Mesendoderm (in vitro differentiated cells): ENCODE results near the gene HS3ST5.

Experiments used
- DNase-seq: peaks from one replicate; pipeline ENCODE4 v3.0.0; 2013
- H2AK5ac ChIP-seq: 2 replicates; pipeline ENCODE4 v1.6.1; 2013; ENCODE audit warnings: low read length, inconsistent platforms
- H2BK120ac ChIP-seq: 2 replicates; pipeline ENCODE4 v1.6.1; 2013; ENCODE audit warnings: low read depth, mild to moderate bottlenecking, low read length, moderate library complexity, mixed read lengths
- H2BK15ac ChIP-seq: replicated peaks from 2 replicates; pipeline ENCODE4 v1.6.1; 2013; ENCODE audit warnings: low read depth, mild to moderate bottlenecking, moderate library complexity
- H2BK5ac ChIP-seq: 2 replicates; pipeline ENCODE4 v1.6.1; 2013; ENCODE audit warnings: low read length, inconsistent platforms
- H3K18ac ChIP-seq: 2 replicates; pipeline ENCODE4 v1.6.1; 2013; ENCODE audit warnings: mild to moderate bottlenecking, low read length, mixed read lengths
- H3K23ac ChIP-seq: one replicate; pipeline ENCODE4 v1.6.1; 2013; ENCODE audit warnings: low read length
- H3K27ac ChIP-seq: 2 replicates; pipeline ENCODE4 v1.5.1; 2013; ENCODE audit warnings: low read depth, mild to moderate bottlenecking, inconsistent platforms, low read length, moderate library complexity
- H3K27me3 ChIP-seq: 2 replicates; pipeline ENCODE4 v1.6.1; 2013; ENCODE audit warnings: low read length, control low read depth, mild to moderate bottlenecking, inconsistent platforms; ENCODE audit not compliant: insufficient read depth, poor library complexity
- H3K36me3 ChIP-seq: 2 replicates; pipeline ENCODE4 v1.6.1; 2013; ENCODE audit warnings: low read length, inconsistent platforms; ENCODE audit not compliant: control insufficient read depth, insufficient read depth
- H3K4ac ChIP-seq: one replicate; pipeline ENCODE4 v1.6.1; 2013; ENCODE audit warnings: low read depth, mild to moderate bottlenecking, low read length, moderate library complexity
- H3K4me1 ChIP-seq: 2 replicates; pipeline ENCODE4 v1.6.1; 2013; ENCODE audit warnings: low read depth, low read length, inconsistent platforms; ENCODE audit not compliant: control insufficient read depth
- H3K4me2 ChIP-seq: 2 replicates; pipeline ENCODE4 v1.6.1; 2013; ENCODE audit warnings: low read length
- H3K4me3 ChIP-seq: 2 replicates; pipeline ENCODE4 v1.5.1; 2013; ENCODE audit warnings: mild to moderate bottlenecking, low read length
- H3K56ac ChIP-seq: one replicate; pipeline ENCODE4 v1.6.1; 2013; ENCODE audit warnings: low read length
- H3K79me1 ChIP-seq: 2 replicates; pipeline ENCODE4 v1.6.1; 2013; ENCODE audit warnings: low read length, inconsistent platforms
- H3K79me2 ChIP-seq: 2 replicates; pipeline ENCODE4 v1.6.1; 2013; ENCODE audit warnings: mild to moderate bottlenecking, low read length; ENCODE audit not compliant: control insufficient read depth, insufficient read depth
- H3K9ac ChIP-seq: 2 replicates; pipeline ENCODE4 v1.6.1; 2013; ENCODE audit warnings: low read length, inconsistent platforms
- H4K5ac ChIP-seq: one replicate; pipeline ENCODE4 v1.6.1; 2013; ENCODE audit warnings: low read length
- H4K8ac ChIP-seq: one replicate; pipeline ENCODE4 v1.6.1; 2013; ENCODE audit warnings: low read depth, mild to moderate bottlenecking, control low read depth, low read length, moderate library complexity
- WGBS: extraction: QIAGEN DNeasy Blood & Tissue Kit; methylation state at CpG from one replicate; pipeline ENCODE4 v1.1.7; 2013; ENCODE audit warnings: low lambda C conversion rate, missing lambda C conversion rate; ENCODE audit not compliant: insufficient coverage; ENCODE audit errors: extremely low coverage; 5-methylcytosine and 5-hydroxymethylcytosine counted together

Gene HS3ST5

DNA sequence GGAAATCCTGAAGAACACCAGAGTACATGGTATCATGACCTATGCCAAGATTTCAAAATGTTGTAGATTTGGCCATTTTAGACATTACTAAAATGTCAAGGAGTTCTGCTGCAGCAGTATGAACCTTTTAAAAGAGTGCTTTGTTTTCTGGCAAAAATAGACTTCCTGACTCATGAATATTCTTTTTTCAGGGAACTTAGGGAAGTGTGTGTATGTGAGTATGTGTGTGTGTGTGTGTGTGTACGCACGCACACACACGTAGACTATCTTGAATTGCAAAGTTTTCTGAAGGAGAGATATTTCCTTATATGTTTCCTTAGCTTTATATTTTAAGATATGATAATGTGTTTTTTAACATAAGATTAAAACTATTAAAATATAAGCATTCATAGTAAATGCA lies 161.2 kb downstream of the HS3ST5 start:
- no peak overlapping the region for H4K8ac ChIP-seq

GRCh38 chr6:114179411-114179810 lies 163.4 kb downstream of the HS3ST5 start:
- Histone ChIP-seq H2BK120ac (no peak overlapping the region), H2BK15ac (no peak overlapping the region), H3K9ac (no peak overlapping the region), H3K79me2 (no peaks in the 10 kb centered on the region), H4K5ac (no peak overlapping the region), H3K27me3 (no peaks in the 10 kb centered on the region), H2BK5ac (no peak overlapping the region), H3K36me3 (no peaks in the 10 kb centered on the region), H3K4me2 (no peak overlapping the region), H3K4me3 (no peak overlapping the region), H3K56ac (no peak overlapping the region), H3K27ac (no peak overlapping the region), H3K4me1 (no peaks in the 10 kb centered on the region), H3K18ac (no peak overlapping the region), H4K8ac (no peak overlapping the region), H3K79me1 (no peaks in the 10 kb centered on the region), H3K4ac (no peak overlapping the region), H2AK5ac (no peak overlapping the region), H3K23ac (no peak overlapping the region)
- no CpG with 5 or more reads among the region's 1 CpG for WGBS
- DNase-seq, result no peak

More for the DNA sequence above, 161.2 kb downstream of the HS3ST5 start:
- no peak overlapping the region for H2BK5ac ChIP-seq
- no peaks in the 10 kb centered on the region for H3K27me3 ChIP-seq
- no peaks in the 10 kb centered on the region for H3K4me1 ChIP-seq
- no peak for DNase-seq
- no peak overlapping the region for H3K4me3 ChIP-seq
- no peaks in the 10 kb centered on the region for H3K36me3 ChIP-seq
- no peak overlapping the region for H3K18ac ChIP-seq
- H3K4me2 ChIP-seq, result no peak overlapping the region
- no peak overlapping the region for H3K9ac ChIP-seq
- no peak overlapping the region for H2BK120ac ChIP-seq
- no peak overlapping the region for H4K5ac ChIP-seq
- H2BK15ac ChIP-seq, result no peak overlapping the region
- no CpG with 5 or more reads among the region's 3 CpGs for WGBS
- no peak overlapping the region for H3K27ac ChIP-seq
- H3K79me1 ChIP-seq, result no peaks in the 10 kb centered on the region
- no peaks in the 10 kb centered on the region for H3K79me2 ChIP-seq
- no peak overlapping the region for H2AK5ac ChIP-seq
- no peak overlapping the region for H3K4ac ChIP-seq
- no peak overlapping the region for H3K56ac ChIP-seq
- H3K23ac ChIP-seq, result no peak overlapping the region

DNA sequence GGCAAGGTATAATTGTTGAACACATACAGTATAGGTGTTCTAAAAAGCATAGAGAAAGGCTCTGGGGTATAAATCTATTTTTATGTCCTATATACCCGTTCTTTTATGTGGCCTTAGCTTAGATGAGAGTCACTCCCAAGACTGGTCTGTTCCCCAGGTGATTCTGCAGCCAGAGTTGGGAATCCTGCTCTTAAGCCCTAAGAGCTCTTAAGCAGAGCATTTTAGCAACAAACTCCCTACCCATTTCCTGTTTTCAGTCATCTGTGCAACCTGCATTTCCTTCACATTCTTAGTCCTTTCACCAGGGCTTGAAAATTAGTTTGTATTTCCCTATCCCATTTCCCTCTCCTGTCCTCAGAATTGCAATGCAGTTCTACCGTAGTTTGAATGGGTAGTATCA lies 166.1 kb downstream of the HS3ST5 start:
- Histone ChIP-seq H3K4me1 (no peaks in the 10 kb centered on the region), H3K18ac (peak overlapping the region; percentile 30), H3K4ac (no peak overlapping the region), H3K79me1 (no peaks in the 10 kb centered on the region), H3K9ac (no peak overlapping the region), H3K27ac (no peak overlapping the region), H3K36me3 (no peaks in the 10 kb centered on the region), H2BK5ac (no peak overlapping the region), H3K4me2 (no peak overlapping the region), H3K56ac (no peak overlapping the region), H4K8ac (no peak overlapping the region), H2AK5ac (no peak overlapping the region), H2BK15ac (no peak overlapping the region), H3K27me3 (no peaks in the 10 kb centered on the region), H3K4me3 (no peak overlapping the region), H3K79me2 (no peaks in the 10 kb centered on the region), H3K23ac (no peak overlapping the region), H2BK120ac (no peak overlapping the region), H4K5ac (no peak overlapping the region)
- WGBS, result no CpG with 5 or more reads among the region's 2 CpGs
- DNase-seq, result peak; percentile 52

DNA sequence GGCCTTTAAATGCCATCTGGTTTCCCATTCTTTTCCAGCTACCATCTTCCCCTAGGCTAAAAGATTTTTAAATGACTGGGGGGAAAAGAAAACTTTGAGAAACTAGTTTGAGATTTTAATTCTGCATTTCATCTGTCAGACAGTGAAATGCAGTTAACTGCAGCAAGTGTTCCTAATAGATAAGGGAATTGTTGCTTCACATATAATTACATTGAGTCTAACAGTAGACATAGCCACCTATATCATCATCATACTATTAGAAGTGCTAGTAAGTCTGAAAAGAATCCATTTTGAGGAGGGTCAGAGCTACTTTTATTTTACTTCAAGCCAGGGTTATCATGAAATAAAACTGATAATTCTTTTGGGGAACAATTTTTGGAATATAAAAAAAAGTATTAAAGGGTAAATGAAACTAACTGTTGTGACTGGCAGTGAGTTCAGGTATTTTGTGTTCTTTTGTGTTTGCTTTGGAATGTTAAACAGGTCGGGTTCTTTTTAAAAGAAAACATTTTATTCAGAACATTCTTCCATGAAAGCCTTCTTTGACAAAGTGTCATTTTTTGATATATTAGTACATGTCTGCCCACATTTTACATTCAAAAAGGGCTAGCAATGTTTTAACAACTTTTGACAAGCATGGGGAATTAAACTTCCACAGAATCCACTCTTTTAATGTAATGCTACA lies 170.1 kb downstream of the HS3ST5 start:
- no peaks in the 10 kb centered on the region for H3K79me1 ChIP-seq
- H3K9ac ChIP-seq, result no peak overlapping the region
- no peak overlapping the region for H2BK5ac ChIP-seq
- H3K4ac ChIP-seq, result no peak overlapping the region
- no peaks in the 10 kb centered on the region for H3K27me3 ChIP-seq
- H3K56ac ChIP-seq, result no peak overlapping the region
- no peak overlapping the region for H3K4me3 ChIP-seq
- no peak overlapping the region for H4K8ac ChIP-seq
- no peak overlapping the region for H4K5ac ChIP-seq
- H3K18ac ChIP-seq, result no peak overlapping the region
- H2AK5ac ChIP-seq, result no peak overlapping the region
- no peak overlapping the region for H3K27ac ChIP-seq
- no peak overlapping the region for H2BK120ac ChIP-seq
- no peaks in the 10 kb centered on the region for H3K4me1 ChIP-seq
- WGBS, result no CpG with 5 or more reads among the region's 1 CpG
- no peak overlapping the region for H3K4me2 ChIP-seq
- no peaks in the 10 kb centered on the region for H3K36me3 ChIP-seq
- H3K23ac ChIP-seq, result no peak overlapping the region
- DNase-seq, result no peak
- no peaks in the 10 kb centered on the region for H3K79me2 ChIP-seq
- H2BK15ac ChIP-seq, result no peak overlapping the region

GRCh38 chr6:114171473-114171872 lies 171.3 kb downstream of the HS3ST5 start:
- Histone ChIP-seq H3K56ac (no peak overlapping the region), H3K27me3 (no peaks in the 10 kb centered on the region), H2BK120ac (no peak overlapping the region), H3K4ac (no peak overlapping the region), H3K18ac (no peak overlapping the region), H3K4me3 (no peak overlapping the region), H3K79me2 (no peaks in the 10 kb centered on the region), H3K27ac (no peak overlapping the region), H3K79me1 (no peaks in the 10 kb centered on the region), H3K36me3 (no peaks in the 10 kb centered on the region), H3K4me1 (no peaks in the 10 kb centered on the region), H2AK5ac (no peak overlapping the region), H4K5ac (no peak overlapping the region), H2BK15ac (no peak overlapping the region), H3K23ac (no peak overlapping the region), H3K4me2 (no peak overlapping the region), H2BK5ac (no peak overlapping the region), H3K9ac (no peak overlapping the region), H4K8ac (no peak overlapping the region)
- no CpG with 5 or more reads among the region's 4 CpGs for WGBS
- no peak for DNase-seq

- H2BK120ac ChIP-seq, result no peak overlapping the region
- no CpG with 5 or more reads among the region's 1 CpG for WGBS
Measured at GRCh38 chr6:114170958-114171387, 171.8 kb downstream of the HS3ST5 start.

More at GRCh38 chr6:114170958-114171387, 171.8 kb downstream of the HS3ST5 start:
- Histone ChIP-seq H3K4me2 (no peak overlapping the region), H4K5ac (no peak overlapping the region), H3K36me3 (no peaks in the 10 kb centered on the region), H3K79me2 (no peaks in the 10 kb centered on the region), H3K56ac (no peak overlapping the region), H3K4me3 (no peak overlapping the region), H3K27ac (no peak overlapping the region), H3K4ac (no peak overlapping the region), H3K18ac (no peak overlapping the region), H3K27me3 (no peaks in the 10 kb centered on the region), H3K9ac (no peak overlapping the region), H2BK15ac (no peak overlapping the region), H4K8ac (no peak overlapping the region), H2AK5ac (no peak overlapping the region), H3K23ac (no peak overlapping the region), H3K4me1 (no peaks in the 10 kb centered on the region), H2BK5ac (no peak overlapping the region), H3K79me1 (no peaks in the 10 kb centered on the region)
- no peak for DNase-seq
